CD14-positive monocyte (primary cell): ENCODE measurements around the gene PDGFA. TPM values are rescaled to one million over a fixed set of nuclear protein-coding genes. Genes with fewer than 3 reads are reported as not detected.

Experiments used
- DNase-seq, 3 donors: peaks; one replicate each; pipeline ENCODE4 v3.0.0-alpha.2; 2011 to 2022
- H2AFZ ChIP-seq: 2 replicates; pipeline ENCODE4 v1.6.0; 2012; ENCODE audit warnings: mild to moderate bottlenecking, low read depth, low read length, inconsistent platforms; ENCODE audit not compliant: insufficient read depth, poor library complexity, severe bottlenecking
- H3K27ac ChIP-seq, 2 donors: 1 replicate in 1 of 2; 2 replicates in 1 of 2; pipeline ENCODE4 v1.5.1; 2012 to 2013; ENCODE audit warnings: low read length in 2 of 2, control low read depth in 1 of 2, inconsistent platforms in 1 of 2, low read depth in 1 of 2, mild to moderate bottlenecking in 1 of 2
- H3K27me3 ChIP-seq, 2 donors: one replicate each; pipeline versions ENCODE4 v1.6.0 to v1.6.1; 2011 to 2013; ENCODE audit warnings: low read length in 2 of 2; ENCODE audit not compliant: control insufficient read depth in 2 of 2, insufficient read depth in 2 of 2
- H3K36me3 ChIP-seq, 2 donors: replicated peaks in 1 of 2; 1 replicate in 1 of 2; 2 replicates in 1 of 2; pipeline versions ENCODE4 v1.5.1 to v1.6.1; 2012 to 2013; ENCODE audit warnings: low read length in 2 of 2, control low read depth in 1 of 2, inconsistent platforms in 1 of 2, mild to moderate bottlenecking in 1 of 2; ENCODE audit not compliant: insufficient read depth in 2 of 2, control insufficient read depth in 1 of 2
- H3K4me1 ChIP-seq, 2 donors: 1 replicate in 1 of 2; 2 replicates in 1 of 2; pipeline versions ENCODE4 v1.5.1 to v1.6.1; 2012 to 2013; ENCODE audit warnings: low read length in 2 of 2, control low read depth in 1 of 2, inconsistent platforms in 1 of 2, mild to moderate bottlenecking in 1 of 2, moderate library complexity in 1 of 2; ENCODE audit not compliant: insufficient read depth in 2 of 2, control insufficient read depth in 1 of 2
- H3K4me2 ChIP-seq: replicated peaks from 2 replicates; pipeline ENCODE3; 2012; ENCODE audit warnings: low read length, moderate library complexity, mild to moderate bottlenecking; ENCODE audit not compliant: poor library complexity, severe bottlenecking; ENCODE audit errors: extremely low read depth
- H3K4me3 ChIP-seq, 3 experiments: fragments of 200-600 bp in 1 of 3; sonication (generic) in 1 of 3; replicated peaks in 1 of 3; 1 replicate in 2 of 3; 2 replicates in 1 of 3; pipeline ENCODE4 v1.5.1; 2011 to 2013; ENCODE audit warnings: low read length in 3 of 3, mild to moderate bottlenecking in 3 of 3, control low read depth in 2 of 3, low read depth in 2 of 3, inconsistent platforms in 1 of 3, moderate library complexity in 1 of 3
- H3K79me2 ChIP-seq: 2 replicates; pipeline ENCODE4 v1.6.0; 2012; ENCODE audit warnings: mild to moderate bottlenecking, control low read depth, inconsistent platforms, low read length, moderate library complexity; ENCODE audit not compliant: insufficient read depth
- H3K9ac ChIP-seq: 2 replicates; pipeline ENCODE4 v1.6.0; 2017; ENCODE audit warnings: low read length, mild to moderate bottlenecking; ENCODE audit not compliant: insufficient read depth, poor library complexity, severe bottlenecking
- H3K9me3 ChIP-seq, 2 donors: replicated peaks in 1 of 2; 1 replicate in 1 of 2; 2 replicates in 1 of 2; pipeline versions ENCODE4 v1.5.1 to v1.6.1; 2012 to 2013; ENCODE audit warnings: low read length in 2 of 2, control low read depth in 1 of 2; ENCODE audit not compliant: control insufficient read depth in 1 of 2, insufficient read depth in 1 of 2
- H4K20me1 ChIP-seq: 2 replicates; pipeline ENCODE4 v1.6.0; 2012; ENCODE audit warnings: mild to moderate bottlenecking, low read length, control low read depth, moderate library complexity; ENCODE audit not compliant: insufficient read depth
- H3K27ac Mint-ChIP-seq, 7 donors: one replicate each; pipeline ENCODE4 v1.8.0; 2020; ENCODE audit warnings: mild to moderate bottlenecking in 7 of 7, mixed read lengths in 7 of 7, moderate library complexity in 6 of 7, inconsistent platforms in 2 of 7
- H3K27me3 Mint-ChIP-seq, 3 donors: one replicate each; pipeline ENCODE4 v1.8.0; 2021 to 2022; ENCODE audit warnings: low read depth in 3 of 3, mild to moderate bottlenecking in 3 of 3, mixed read lengths in 3 of 3, moderate library complexity in 3 of 3, inconsistent platforms in 1 of 3
- H3K36me3 Mint-ChIP-seq, 2 donors: one replicate each; pipeline ENCODE4 v1.8.0; 2020; ENCODE audit warnings: mixed read lengths in 2 of 2, inconsistent platforms in 1 of 2, mild to moderate bottlenecking in 1 of 2
- H3K4me1 Mint-ChIP-seq: one replicate; pipeline ENCODE4 v1.8.0; 2020; ENCODE audit warnings: mild to moderate bottlenecking, mixed read lengths
- H3K4me3 Mint-ChIP-seq, 2 donors: one replicate each; pipeline ENCODE4 v1.8.0; 2020; ENCODE audit warnings: mild to moderate bottlenecking in 2 of 2, mixed read lengths in 2 of 2, moderate library complexity in 1 of 2
- H3K9me3 Mint-ChIP-seq, 7 donors: one replicate each; pipeline ENCODE4 v1.8.0; 2020 to 2022; ENCODE audit warnings: mixed read lengths in 7 of 7, mild to moderate bottlenecking in 6 of 7, moderate library complexity in 6 of 7, inconsistent platforms in 2 of 7
- CTCF ChIP-seq: fragments of 200-600 bp; IDR thresholded peaks from one replicate; pipeline ENCODE4 v1.8.0; 2022; ENCODE audit warnings: antibody characterized with exemption, mild to moderate bottlenecking
- WGBS: methylation state at CpG from one replicate; pipeline ENCODE4 v1.1.5; 2013; ENCODE audit warnings: missing lambda C conversion rate; ENCODE audit not compliant: insufficient coverage; 5-methylcytosine and 5-hydroxymethylcytosine counted together
- intact Hi-C, 2 donors: fragments of 100-400 bp; cut with micrococcal nuclease; formaldehyde crosslinking; loops; one replicate each; pipeline versions ENCODE4 v1.15.0 to v1.15.1; 2023
- polyA plus RNA-seq, 3 donors: library from polyadenylated mRNA; depleted of rRNA in 1 of 3; unstranded in 2 of 3; stranded (reverse) in 1 of 3; fragments of 300-500 nt in 2 of 3; fragments of >200 nt in 1 of 3; fragmentation: Illumina TruSeq in 2 of 3; gene quantifications; 1 replicate in 2 of 3; 2 replicates in 1 of 3; pipeline ENCODE4 v1.2.3, GENCODE V29; 2012 to 2021

Gene PDGFA
- polyA plus RNA-seq, 3 donors, result 0.29 TPM; not detected in 2

DNA sequence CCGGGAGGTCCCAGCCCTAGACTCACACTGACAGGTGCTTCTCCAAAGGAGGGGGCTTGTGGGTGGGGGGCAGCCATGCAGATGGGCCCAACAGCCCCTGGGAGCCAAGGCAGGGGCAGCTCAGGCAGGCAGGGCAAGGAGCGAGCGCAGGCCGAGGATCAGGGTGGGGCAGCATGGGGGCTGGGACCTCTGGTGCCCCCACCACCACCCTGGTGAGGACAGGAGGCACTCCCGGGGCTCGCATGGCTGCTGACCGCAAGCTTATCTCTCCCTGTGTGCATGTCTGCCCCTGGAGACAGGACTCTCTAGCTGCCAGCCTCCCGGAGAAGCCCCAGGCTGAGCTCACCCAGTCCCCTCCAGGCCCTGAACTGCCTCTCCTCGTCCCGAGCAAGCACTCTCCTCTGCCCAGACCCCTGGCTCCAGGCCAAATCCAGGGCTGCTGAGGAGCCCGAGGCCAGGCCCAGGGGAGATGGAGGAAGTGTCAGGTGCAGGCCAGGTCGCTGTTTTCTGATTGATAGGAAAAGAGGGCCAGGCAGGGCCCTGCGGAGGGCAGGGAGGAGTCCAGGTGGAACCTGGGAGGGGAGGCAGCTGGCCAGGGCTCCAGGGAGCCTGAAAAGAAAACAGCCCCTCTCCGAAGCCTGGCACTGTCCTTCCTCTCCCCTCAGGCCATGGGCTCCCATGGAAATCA, 39.0 kb downstream of the PDGFA start:
- H3K27ac Mint-ChIP-seq, result no peak overlapping the region
- H3K4me3 ChIP-seq, result no peak overlapping the region
- no peaks in the 10 kb centered on the region for H3K4me1 ChIP-seq
- peaks cover 0 to 5% (median 0%) of the 10 kb centered on the region in 3 donors for H3K27me3 Mint-ChIP-seq
- intact Hi-C loops, result no loop called here
- no peaks in the 10 kb centered on the region for H3K9me3 ChIP-seq
- no peak overlapping the region for H3K9ac ChIP-seq
- H3K36me3 ChIP-seq, result no peaks in the 10 kb centered on the region
- H3K36me3 Mint-ChIP-seq, result no peaks in the 10 kb centered on the region
- no peak overlapping the region for H3K4me3 Mint-ChIP-seq
- no peak for TF ChIP-seq CTCF
- H4K20me1 ChIP-seq, result no peaks in the 10 kb centered on the region
- 71% methylated on average over 8 of the region's 14 CpGs for WGBS
- H2AFZ ChIP-seq, result no peak overlapping the region
- H3K4me2 ChIP-seq, result no peak overlapping the region
- H3K9me3 Mint-ChIP-seq, result peaks cover 0 to 8% (median 3%) of the 10 kb centered on the region in 7 donors
- H3K79me2 ChIP-seq, result no peaks in the 10 kb centered on the region
- no peak for DNase-seq
- H3K4me1 Mint-ChIP-seq, result no peaks in the 10 kb centered on the region
- H3K27ac ChIP-seq, result no peak overlapping the region
- H3K27me3 ChIP-seq, result no peaks in the 10 kb centered on the region

- Mint-ChIP-seq H3K9me3 (peaks cover 0 to 8% (median 5%) of the 10 kb centered on the region in 7 donors), H3K4me3 (no peak overlapping the region), H3K4me1 (no peaks in the 10 kb centered on the region), H3K36me3 (no peaks in the 10 kb centered on the region), H3K27me3 (peaks cover 0 to 5% (median 1%) of the 10 kb centered on the region in 3 donors), H3K27ac (no peak overlapping the region)
- TF ChIP-seq CTCF, result no peak
- H3K9ac ChIP-seq, result no peak overlapping the region
- H3K4me3 ChIP-seq, result no peak overlapping the region
- H3K4me2 ChIP-seq, result no peak overlapping the region
- no peaks in the 10 kb centered on the region for H3K79me2 ChIP-seq
- peaks cover 0 to 1% of the 10 kb centered on the region in 2 donors for H3K9me3 ChIP-seq
- intact Hi-C loops, result no loop called here
- H3K27ac ChIP-seq, result no peak overlapping the region
- 78% methylated on average over 12 of the region's 15 CpGs for WGBS
- H3K4me1 ChIP-seq, result no peaks in the 10 kb centered on the region
- H2AFZ ChIP-seq, result no peak overlapping the region
- no peaks in the 10 kb centered on the region for H3K27me3 ChIP-seq
- no peak for DNase-seq
- H3K36me3 ChIP-seq, result no peaks in the 10 kb centered on the region
- no peaks in the 10 kb centered on the region for H4K20me1 ChIP-seq
Measured at GRCh38 chr7:479948-480499, 39.6 kb downstream of the PDGFA start.
